Tibial artery (tissue), 4 donors: ENCODE measurements around the gene PBXIP1.

Experiments used
- DNase-seq, 2 donors: peaks; one replicate each; pipeline ENCODE4 v3.0.0-alpha.2; 2019
- H3K27ac ChIP-seq, 2 donors: fragments of 200-600 bp; sonication (generic) in 1 of 2; 1 replicate in 1 of 2; 2 replicates in 1 of 2; pipeline ENCODE4 v1.5.1; 2018 to 2019; ENCODE audit warnings: mild to moderate bottlenecking in 1 of 2
- H3K27me3 ChIP-seq, 2 donors: fragments of 200-600 bp; sonication (generic) in 1 of 2; one replicate each; pipeline versions ENCODE4 v1.5.1 to v1.6.0; 2016 to 2019
- H3K36me3 ChIP-seq, 3 donors: fragments of 200-600 bp; sonication (generic) in 2 of 3; one replicate each; pipeline ENCODE4 v1.5.1; 2016 to 2019; ENCODE audit warnings: mild to moderate bottlenecking in 2 of 3
- H3K4me1 ChIP-seq, 4 donors: fragments of 200-600 bp; sonication (generic) in 2 of 4; 1 replicate in 3 of 4; 2 replicates in 1 of 4; pipeline ENCODE4 v1.5.1; 2016 to 2019
- H3K4me3 ChIP-seq, 2 donors: fragments of 200-600 bp; sonication (generic) in 1 of 2; 1 replicate in 1 of 2; 2 replicates in 1 of 2; pipeline ENCODE4 v1.5.1; 2018 to 2019; ENCODE audit warnings: mild to moderate bottlenecking in 2 of 2
- H3K9me3 ChIP-seq, 3 donors: fragments of 200-600 bp; sonication (generic) in 1 of 3; one replicate each; pipeline ENCODE4 v1.5.1; 2016 to 2019
- intact Hi-C: fragments of 100-400 bp; cut with DNase I; formaldehyde crosslinking; loops from one replicate; pipeline ENCODE4 v1.15.0; 2023; ENCODE audit warnings: low total_unique reads
- TF ChIP-seq, protein P1 (sequence below), 2 experiments: fragments of 200-600 bp in 1 of 2; fragments of 450-650 bp in 1 of 2; IDR thresholded peaks; one replicate each; pipeline ENCODE4 v1.5.1; 2017 to 2019; ENCODE audit warnings: antibody characterized with exemption in 2 of 2, mild to moderate bottlenecking in 1 of 2, moderate library complexity in 1 of 2

Gene PBXIP1

GRCh38 chr1:154969246-154969645, 13.3 kb upstream of the PBXIP1 start:
- intact Hi-C loops, result no loop called here
- H3K36me3 ChIP-seq, result peaks cover 36 to 55% (median 40%) of the 10 kb centered on the region in 3 donors
- no peaks in the 10 kb centered on the region for H3K9me3 ChIP-seq
- TF ChIP-seq, protein P1, sequence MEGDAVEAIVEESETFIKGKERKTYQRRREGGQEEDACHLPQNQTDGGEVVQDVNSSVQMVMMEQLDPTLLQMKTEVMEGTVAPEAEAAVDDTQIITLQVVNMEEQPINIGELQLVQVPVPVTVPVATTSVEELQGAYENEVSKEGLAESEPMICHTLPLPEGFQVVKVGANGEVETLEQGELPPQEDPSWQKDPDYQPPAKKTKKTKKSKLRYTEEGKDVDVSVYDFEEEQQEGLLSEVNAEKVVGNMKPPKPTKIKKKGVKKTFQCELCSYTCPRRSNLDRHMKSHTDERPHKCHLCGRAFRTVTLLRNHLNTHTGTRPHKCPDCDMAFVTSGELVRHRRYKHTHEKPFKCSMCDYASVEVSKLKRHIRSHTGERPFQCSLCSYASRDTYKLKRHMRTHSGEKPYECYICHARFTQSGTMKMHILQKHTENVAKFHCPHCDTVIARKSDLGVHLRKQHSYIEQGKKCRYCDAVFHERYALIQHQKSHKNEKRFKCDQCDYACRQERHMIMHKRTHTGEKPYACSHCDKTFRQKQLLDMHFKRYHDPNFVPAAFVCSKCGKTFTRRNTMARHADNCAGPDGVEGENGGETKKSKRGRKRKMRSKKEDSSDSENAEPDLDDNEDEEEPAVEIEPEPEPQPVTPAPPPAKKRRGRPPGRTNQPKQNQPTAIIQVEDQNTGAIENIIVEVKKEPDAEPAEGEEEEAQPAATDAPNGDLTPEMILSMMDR (IDR thresholded peaks at IDR 0.05), result no peak
- H3K4me1 ChIP-seq, result peaks cover 0 to 54% (median 50%) of the 10 kb centered on the region in 4 donors
- peak overlapping the region; percentile 95 to 97 for H3K27ac ChIP-seq
- no peaks in the 10 kb centered on the region for H3K27me3 ChIP-seq
- peak overlapping the region in 1 of 2 donors; percentile 76 for H3K4me3 ChIP-seq
- no peak for DNase-seq

DNA sequence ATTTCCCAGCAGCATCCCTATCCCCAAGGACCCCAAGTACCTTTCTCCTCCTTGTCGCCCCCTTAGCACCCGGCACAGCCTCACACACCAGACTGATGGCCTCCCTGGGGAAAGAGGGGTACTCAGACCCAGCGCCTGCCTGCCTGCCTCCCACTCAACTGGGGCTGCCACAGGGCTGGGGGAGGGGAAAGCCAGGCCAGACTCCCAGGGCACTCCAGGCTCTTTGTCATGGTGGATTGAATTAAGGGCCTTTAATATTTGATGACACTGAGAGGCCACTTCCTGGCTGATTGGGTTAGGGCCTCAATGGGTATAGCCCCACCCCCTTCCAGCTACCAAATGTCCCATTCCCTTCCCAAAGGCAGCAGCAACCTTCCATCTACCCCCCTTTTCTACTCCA, 12.8 kb upstream of the PBXIP1 start:
- Histone ChIP-seq H3K36me3 (peaks cover 36 to 60% (median 45%) of the 10 kb centered on the region in 3 donors), H3K27me3 (no peaks in the 10 kb centered on the region), H3K27ac (peak overlapping the region; percentile 95 to 97), H3K9me3 (no peaks in the 10 kb centered on the region), H3K4me3 (peak overlapping the region in 1 of 2 donors; percentile 76), H3K4me1 (peaks cover 0 to 55% (median 50%) of the 10 kb centered on the region in 4 donors)
- no peak for DNase-seq
- TF ChIP-seq, protein P1 (IDR thresholded peaks at IDR 0.05), result no peak
- intact Hi-C loops, result no loop called here

GRCh38 chr1:154967331-154967950, 11.5 kb upstream of the PBXIP1 start:
- intact Hi-C loops, result no loop called here
- no peak overlapping the region for H3K4me3 ChIP-seq
- H3K27me3 ChIP-seq, result no peaks in the 10 kb centered on the region
- H3K27ac ChIP-seq, result peak overlapping the region; percentile 21 to 24
- TF ChIP-seq, protein P1 (IDR thresholded peaks at IDR 0.05), result no peak
- no peaks in the 10 kb centered on the region for H3K9me3 ChIP-seq
- peaks cover 36 to 69% (median 54%) of the 10 kb centered on the region in 3 donors for H3K36me3 ChIP-seq
- H3K4me1 ChIP-seq, result peaks cover 0 to 58% (median 48%) of the 10 kb centered on the region in 4 donors
- no peak for DNase-seq

- Histone ChIP-seq H3K4me3 (no peak overlapping the region), H3K36me3 (peaks cover 36 to 69% (median 54%) of the 10 kb centered on the region in 3 donors), H3K27me3 (no peaks in the 10 kb centered on the region), H3K9me3 (no peaks in the 10 kb centered on the region), H3K27ac (no peak overlapping the region), H3K4me1 (peaks cover 0 to 47% (median 39%) of the 10 kb centered on the region in 4 donors)
- no peak for DNase-seq
- TF ChIP-seq, protein P1 (IDR thresholded peaks at IDR 0.05), result no peak
- intact Hi-C loops, result no loop called here
Observed at GRCh38 chr1:154966111-154966510, 10.2 kb upstream of the PBXIP1 start.

- Histone ChIP-seq H3K4me3 (no peak overlapping the region), H3K27ac (no peak overlapping the region), H3K27me3 (no peaks in the 10 kb centered on the region), H3K4me1 (peaks cover 0 to 40% (median 32%) of the 10 kb centered on the region in 4 donors), H3K9me3 (no peaks in the 10 kb centered on the region), H3K36me3 (peaks cover 36 to 69% (median 57%) of the 10 kb centered on the region in 3 donors)
- no peak for DNase-seq
- TF ChIP-seq, protein P1 (IDR thresholded peaks at IDR 0.05), result no peak
- intact Hi-C loops, result loop anchor here (5.0 kb wide), 3 partner anchors 33 to 98 kb away; partner anchors contain the start of gene EFNA4
Observed at GRCh38 chr1:154964359-154964758, 8.5 kb upstream of the PBXIP1 start.
